Trophoblast cell (in vitro differentiated cells and primary cell): ENCODE measurements around the gene MAGEA3.
"Not testable (repeated sequence)": the region's sequence is repeated elsewhere in the genome, so short reads cannot be mapped to it uniquely, and the experiment has no call there.

Experiments used
- DNase-seq, 2 donors: peaks; one replicate each; pipeline ENCODE4 v3.0.0-alpha.2; 2016
- H2AFZ ChIP-seq: 2 replicates; pipeline ENCODE4 v1.6.1; 2013; ENCODE audit warnings: low read length, moderate library complexity, mild to moderate bottlenecking; ENCODE audit not compliant: insufficient read depth, poor library complexity
- H2AK5ac ChIP-seq: 2 replicates; pipeline ENCODE4 v1.6.1; 2013; ENCODE audit warnings: mild to moderate bottlenecking, low read length
- H2BK120ac ChIP-seq: 2 replicates; pipeline ENCODE4 v1.6.1; 2013; ENCODE audit warnings: low read length, mild to moderate bottlenecking, moderate library complexity; ENCODE audit not compliant: insufficient read depth, poor library complexity
- H2BK12ac ChIP-seq: 2 replicates; pipeline ENCODE4 v1.6.1; 2013; ENCODE audit warnings: mild to moderate bottlenecking, low read length, moderate library complexity
- H2BK5ac ChIP-seq: 2 replicates; pipeline ENCODE4 v1.6.1; 2013; ENCODE audit warnings: low read length, low read depth, moderate library complexity, mild to moderate bottlenecking; ENCODE audit not compliant: poor library complexity
- H3K14ac ChIP-seq: 2 replicates; pipeline ENCODE4 v1.6.1; 2013; ENCODE audit warnings: mild to moderate bottlenecking, low read length
- H3K18ac ChIP-seq: 2 replicates; pipeline ENCODE4 v1.6.1; 2013; ENCODE audit warnings: mild to moderate bottlenecking, low read length
- H3K23ac ChIP-seq: 2 replicates; pipeline ENCODE4 v1.6.1; 2013; ENCODE audit warnings: low read length
- H3K27ac ChIP-seq: 2 replicates; pipeline ENCODE4 v1.5.1; 2013; ENCODE audit warnings: low read depth, mild to moderate bottlenecking, inconsistent platforms, low read length, moderate library complexity
- H3K27me3 ChIP-seq: 2 replicates; pipeline ENCODE4 v1.6.1; 2013; ENCODE audit warnings: inconsistent platforms, mild to moderate bottlenecking, low read length, moderate library complexity; ENCODE audit not compliant: insufficient read depth
- H3K36me3 ChIP-seq, 2 experiments: 1 replicate in 1 of 2; 2 replicates in 1 of 2; pipeline ENCODE4 v1.6.1; 2013; ENCODE audit warnings: low read length in 2 of 2, mild to moderate bottlenecking in 2 of 2, moderate library complexity in 1 of 2; ENCODE audit not compliant: insufficient read depth in 2 of 2, control insufficient read depth in 1 of 2
- H3K4ac ChIP-seq: 2 replicates; pipeline ENCODE4 v1.6.1; 2013; ENCODE audit warnings: low read depth, mild to moderate bottlenecking, low read length, moderate library complexity
- H3K4me1 ChIP-seq, 2 experiments: 1 replicate in 1 of 2; 2 replicates in 1 of 2; pipeline ENCODE4 v1.6.1; 2013; ENCODE audit warnings: low read length in 2 of 2, mild to moderate bottlenecking in 2 of 2, moderate library complexity in 1 of 2; ENCODE audit not compliant: insufficient read depth in 2 of 2, control insufficient read depth in 1 of 2
- H3K4me2 ChIP-seq: 2 replicates; pipeline ENCODE4 v1.6.1; 2013; ENCODE audit warnings: inconsistent platforms, mild to moderate bottlenecking, low read length, moderate library complexity
- H3K4me3 ChIP-seq: 2 replicates; pipeline ENCODE4 v1.5.1; 2013; ENCODE audit warnings: mild to moderate bottlenecking, low read depth, low read length, inconsistent platforms
- H3K79me1 ChIP-seq: one replicate; pipeline ENCODE4 v1.6.1; 2013; ENCODE audit warnings: low read length
- H3K79me2 ChIP-seq: 2 replicates; pipeline ENCODE4 v1.6.1; 2013; ENCODE audit warnings: low read length, mild to moderate bottlenecking; ENCODE audit not compliant: control insufficient read depth, insufficient read depth, poor library complexity
- H3K9ac ChIP-seq: 2 replicates; pipeline ENCODE4 v1.6.1; 2013; ENCODE audit warnings: mild to moderate bottlenecking, low read length
- H3K9me3 ChIP-seq: 2 replicates; pipeline ENCODE4 v1.6.1; 2013; ENCODE audit warnings: low read depth, mild to moderate bottlenecking, control low read depth, inconsistent platforms, low read length; ENCODE audit not compliant: insufficient read depth
- H4K12ac ChIP-seq: 2 replicates; pipeline ENCODE4 v1.6.1; 2013; ENCODE audit warnings: low read depth, mild to moderate bottlenecking, low read length, moderate library complexity
- H4K8ac ChIP-seq: 2 replicates; pipeline ENCODE4 v1.6.1; 2013; ENCODE audit warnings: low read depth, mild to moderate bottlenecking, low read length, moderate library complexity
- H4K91ac ChIP-seq: one replicate; pipeline ENCODE4 v1.6.1; 2013; ENCODE audit warnings: low read depth, mild to moderate bottlenecking, low read length, moderate library complexity
- WGBS: extraction: QIAGEN DNeasy Blood & Tissue Kit; methylation state at CpG from one replicate; pipeline ENCODE4 v1.1.7; 2013; ENCODE audit warnings: missing lambda C conversion rate; ENCODE audit not compliant: insufficient read length, insufficient coverage; ENCODE audit errors: extremely low coverage; 5-methylcytosine and 5-hydroxymethylcytosine counted together

MAGEA3 gene

DNA sequence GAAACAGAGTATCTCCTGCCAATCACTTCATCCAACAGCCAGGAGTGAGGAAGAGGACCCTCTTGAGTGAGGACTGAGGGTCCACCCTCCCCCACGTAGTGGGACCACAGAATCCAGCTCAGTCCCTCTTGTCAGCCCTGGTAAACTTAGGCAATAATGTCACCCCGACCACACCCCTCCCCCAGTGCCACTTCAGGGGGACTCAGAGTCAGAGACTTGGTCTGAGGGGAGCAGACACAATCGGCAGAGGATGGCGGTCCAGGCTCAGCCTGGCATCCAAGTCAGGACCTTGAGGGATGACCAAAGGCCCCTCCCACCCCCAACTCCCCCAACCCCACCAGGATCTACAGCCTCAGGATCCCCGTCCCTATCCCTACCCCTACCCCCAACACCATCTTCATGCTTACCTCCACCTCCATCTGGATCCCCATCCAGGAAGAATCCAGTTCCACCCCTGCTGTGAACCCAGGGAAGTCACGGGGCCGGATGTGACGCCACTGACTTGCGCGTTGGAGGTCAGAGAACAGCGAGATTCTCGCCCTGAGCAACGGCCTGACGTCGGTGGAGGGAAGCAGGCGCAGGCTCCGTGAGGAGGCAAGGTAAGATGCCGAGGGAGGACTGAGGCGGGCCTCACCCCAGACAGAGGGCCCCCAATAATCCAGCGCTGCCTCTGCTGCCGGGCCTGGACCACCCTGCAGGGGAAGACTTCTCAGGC, 34.8 kb downstream of the MAGEA3 start, which contains the start of the genes CSAG1 and MAGEA12:
CSAG1 (minus strand) TSS at position 461 of the 715 bp plus-strand sequence. CDS start 1,261 bp downstream, outside the sequence.
MAGEA12 (plus strand) TSS at position 497 of the 715 bp plus-strand sequence. CDS start 2,405 bp downstream, outside the sequence.
- no peak within 1 kb of the TSS for H2AFZ ChIP-seq
- no peaks in the 10 kb centered on the region for H3K36me3 ChIP-seq
- WGBS: no CpG with 5 or more reads among the region's 21 CpGs
- H2BK5ac ChIP-seq: no peak within 1 kb of the TSS
- no peak for DNase-seq
- no peaks in the 10 kb centered on the region for H3K4me1 ChIP-seq
- no peak within 1 kb of the TSS for H4K8ac ChIP-seq
- H3K18ac ChIP-seq: no peak within 1 kb of the TSS
- no peak within 1 kb of the TSS for H3K4me2 ChIP-seq
- H3K4me3 ChIP-seq: no peak within 1 kb of the TSS
- H4K91ac ChIP-seq: no peak within 1 kb of the TSS
- H3K27ac ChIP-seq: no peak within 1 kb of the TSS
- H2BK120ac ChIP-seq: no peak within 1 kb of the TSS
- no peaks in the 10 kb centered on the region for H3K9me3 ChIP-seq
- no peak within 1 kb of the TSS for H4K12ac ChIP-seq
- H2AK5ac ChIP-seq: no peak within 1 kb of the TSS
- H3K79me2 ChIP-seq: no peaks in the 10 kb centered on the region
- no peaks in the 10 kb centered on the region for H3K79me1 ChIP-seq
- no peak within 1 kb of the TSS for H2BK12ac ChIP-seq
- no peak within 1 kb of the TSS for H3K4ac ChIP-seq
- H3K27me3 ChIP-seq: no peaks in the 10 kb centered on the region
- no peak within 1 kb of the TSS for H3K9ac ChIP-seq
- no peak within 1 kb of the TSS for H3K23ac ChIP-seq
- H3K14ac ChIP-seq: no peak within 1 kb of the TSS

DNA sequence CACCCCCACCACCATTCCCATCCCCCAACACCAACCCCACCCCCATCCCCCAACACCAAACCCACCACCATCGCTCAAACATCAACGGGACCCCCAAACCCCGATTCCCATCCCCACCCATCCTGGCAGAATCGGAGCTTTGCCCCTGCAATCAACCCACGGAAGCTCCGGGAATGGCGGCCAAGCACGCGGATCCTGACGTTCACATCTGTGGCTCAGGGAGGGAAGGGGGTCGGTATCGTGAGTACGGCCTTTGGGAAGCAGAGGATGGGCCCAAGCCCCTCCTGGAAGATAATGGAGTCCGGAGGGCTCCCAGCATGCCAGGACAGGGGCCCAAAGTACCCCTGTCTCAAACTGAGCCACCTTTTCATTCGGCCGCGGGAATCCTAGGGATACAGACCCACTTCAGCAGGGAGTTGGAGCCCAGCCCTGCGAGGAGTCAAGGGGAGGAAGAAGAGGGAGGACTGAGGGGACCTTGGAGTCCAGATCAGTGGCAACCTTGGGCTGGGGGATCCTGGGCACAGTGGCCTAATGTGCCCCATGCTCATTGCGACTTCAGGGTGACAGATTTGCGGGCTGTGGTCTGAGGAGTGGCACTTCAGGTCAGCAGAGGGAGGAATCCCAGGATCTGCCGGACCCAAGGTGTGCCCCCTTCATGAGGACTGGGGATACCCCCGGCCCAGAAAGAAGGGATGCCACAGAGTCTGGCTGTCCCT, 35.7 kb downstream of the MAGEA3 start:
- not testable (repeated sequence) for H3K27me3 ChIP-seq, H3K9me3 ChIP-seq, H3K18ac ChIP-seq, H3K36me3 ChIP-seq, H4K8ac ChIP-seq, H3K9ac ChIP-seq, H2AK5ac ChIP-seq, H3K4ac ChIP-seq, H4K91ac ChIP-seq, DNase-seq, H3K4me3 ChIP-seq, H4K12ac ChIP-seq, H3K27ac ChIP-seq, H3K14ac ChIP-seq, H3K79me1 ChIP-seq, H3K23ac ChIP-seq, H3K4me2 ChIP-seq, H2BK120ac ChIP-seq, H3K79me2 ChIP-seq, H2BK5ac ChIP-seq, H2BK12ac ChIP-seq, H3K4me1 ChIP-seq, H2AFZ ChIP-seq
- WGBS: 100% methylated on average over 1 of the region's 22 CpGs

- no CpG with 5 or more reads among the region's 2 CpGs for WGBS
- no peaks in the 10 kb centered on the region for H3K4me1 ChIP-seq
Observed at GRCh38 chrX:152735101-152735500, 36.5 kb downstream of the MAGEA3 start.

GRCh38 chrX:152735860-152736511, 37.4 kb downstream of the MAGEA3 start:
- no peak overlapping the region for H3K9ac ChIP-seq
- no peak overlapping the region for H3K27ac ChIP-seq
- no peak overlapping the region for H3K4ac ChIP-seq
- H2AK5ac ChIP-seq: no peak overlapping the region
- H3K79me1 ChIP-seq: no peaks in the 10 kb centered on the region
- H3K79me2 ChIP-seq: no peaks in the 10 kb centered on the region
- H3K18ac ChIP-seq: no peak overlapping the region
- no peak overlapping the region for H2AFZ ChIP-seq
- H2BK12ac ChIP-seq: no peak overlapping the region
- no peak overlapping the region for H4K8ac ChIP-seq
- no peaks in the 10 kb centered on the region for H3K36me3 ChIP-seq
- H3K4me2 ChIP-seq: no peak overlapping the region
- no peaks in the 10 kb centered on the region for H3K9me3 ChIP-seq
- no peak overlapping the region for H4K12ac ChIP-seq
- H2BK5ac ChIP-seq: no peak overlapping the region
- no CpG with 5 or more reads among the region's 12 CpGs for WGBS
- no peaks in the 10 kb centered on the region for H3K4me1 ChIP-seq
- no peak for DNase-seq
- no peak overlapping the region for H4K91ac ChIP-seq
- no peak overlapping the region for H3K14ac ChIP-seq
- no peak overlapping the region for H3K4me3 ChIP-seq
- H3K27me3 ChIP-seq: no peaks in the 10 kb centered on the region
- no peak overlapping the region for H2BK120ac ChIP-seq
- no peak overlapping the region for H3K23ac ChIP-seq

More at GRCh38 chrX:152735101-152735500, 36.5 kb downstream of the MAGEA3 start:
- H3K4me2 ChIP-seq: no peak overlapping the region
- H3K9ac ChIP-seq: no peak overlapping the region
- H3K36me3 ChIP-seq: no peaks in the 10 kb centered on the region
- H2BK12ac ChIP-seq: no peak overlapping the region
- no peak overlapping the region for H2AK5ac ChIP-seq
- H4K12ac ChIP-seq: no peak overlapping the region
- no peaks in the 10 kb centered on the region for H3K27me3 ChIP-seq
- H4K91ac ChIP-seq: no peak overlapping the region
- no peak overlapping the region for H4K8ac ChIP-seq
- no peaks in the 10 kb centered on the region for H3K79me2 ChIP-seq
- H3K23ac ChIP-seq: no peak overlapping the region
- H3K18ac ChIP-seq: no peak overlapping the region
- H3K14ac ChIP-seq: no peak overlapping the region
- H3K4ac ChIP-seq: no peak overlapping the region
- no peak overlapping the region for H3K4me3 ChIP-seq
- no peak overlapping the region for H2BK120ac ChIP-seq
- H3K9me3 ChIP-seq: no peaks in the 10 kb centered on the region
- H2BK5ac ChIP-seq: no peak overlapping the region
- no peaks in the 10 kb centered on the region for H3K79me1 ChIP-seq
- H3K27ac ChIP-seq: no peak overlapping the region
- no peak overlapping the region for H2AFZ ChIP-seq
- no peak for DNase-seq
